SK-N-SH (cell line): Measurements from ENCODE around the gene EHD3. TPM values are rescaled to one million over a fixed set of nuclear protein-coding genes. Genes with fewer than 3 reads are reported as not detected.

Source experiments
- CTCF ChIA-PET: fragments of 300-600, 350-600 bp; formaldehyde crosslinking; extraction: SDS; loops from one replicate; lab custom pipeline; 2021; lab: Yijun Ruan, JAX
- POLR2A ChIA-PET: fragments of 350-600 bp; sonication (Branson Sonifier 250); formaldehyde crosslinking; extraction: SDS; loops from one replicate; lab custom pipeline; 2020; ENCODE audit warnings: antibody characterized with exemption, inconsistent platforms; lab: Yijun Ruan, JAX
- DNase-seq: peaks from one replicate; pipeline ENCODE4 v3.0.0; 2012
- H2AFZ ChIP-seq: fragments of 200-600 bp; sonication (generic); 2 replicates; pipeline ENCODE4 v1.8.1; 2016; ENCODE audit warnings: antibody characterized with exemption, mild to moderate bottlenecking, low read depth
- H3F3A ChIP-seq: fragments of 200-600 bp; sonication (generic); replicated peaks from 2 replicates; pipeline ENCODE3; 2016; ENCODE audit warnings: antibody characterized with exemption, mild to moderate bottlenecking; ENCODE audit not compliant: insufficient read depth
- H3K27ac ChIP-seq, 2 experiments: fragments of 200-500 bp in 1 of 2; fragments of 200-600 bp in 1 of 2; sonication (Bioruptor generic) in 1 of 2; sonication (generic), shearing (Covaris generic) in 1 of 2; 2 replicates each; pipeline versions ENCODE4 v1.5.1 to v1.6.1; 2014 to 2016; ENCODE audit warnings: low read depth in 2 of 2, inconsistent platforms in 1 of 2, low read length in 1 of 2, mild to moderate bottlenecking in 1 of 2, mixed read lengths in 1 of 2
- H3K27me3 ChIP-seq: fragments of 200-600 bp; sonication (generic), shearing (Covaris generic); 2 replicates; pipeline ENCODE4 v1.6.1; 2016; ENCODE audit warnings: mixed run types; ENCODE audit not compliant: insufficient read depth
- H3K36me3 ChIP-seq, 2 experiments: fragments of 200-500 bp in 1 of 2; fragments of 200-600 bp in 1 of 2; sonication (Bioruptor generic) in 1 of 2; sonication (generic) in 1 of 2; replicated peaks in 1 of 2; 2 replicates each; pipeline versions ENCODE3 to v1.5.1; 2014 to 2016; ENCODE audit warnings: low read length in 1 of 2, mild to moderate bottlenecking in 1 of 2; ENCODE audit not compliant: insufficient read depth in 2 of 2, control insufficient read depth in 1 of 2
- H3K4me1 ChIP-seq, 2 experiments: fragments of 200-500 bp in 1 of 2; fragments of 200-600 bp in 1 of 2; sonication (Bioruptor generic) in 1 of 2; sonication (generic), shearing (Covaris generic) in 1 of 2; 2 replicates each; pipeline versions ENCODE4 v1.5.1 to v1.6.1; 2014 to 2016; ENCODE audit warnings: low read depth in 1 of 2, low read length in 1 of 2, mixed run types in 1 of 2; ENCODE audit not compliant: insufficient read depth in 2 of 2, control insufficient read depth in 1 of 2
- H3K4me2 ChIP-seq: fragments of 200-600 bp; sonication (generic), shearing (Covaris generic); 2 replicates; pipeline ENCODE4 v1.6.1; 2017; ENCODE audit warnings: mixed run types
- H3K4me3 ChIP-seq, 2 experiments: fragments of 200-500 bp in 1 of 2; fragments of 200-600 bp in 1 of 2; sonication (Bioruptor generic) in 1 of 2; sonication (generic), shearing (Covaris generic) in 1 of 2; 2 replicates each; pipeline versions ENCODE4 v1.5.1 to v1.8.1; 2014 to 2016; ENCODE audit warnings: low read depth in 2 of 2, inconsistent platforms in 1 of 2, low read length in 1 of 2, mild to moderate bottlenecking in 1 of 2, mixed read lengths in 1 of 2, moderate library complexity in 1 of 2
- H3K79me2 ChIP-seq: fragments of 200-600 bp; sonication (generic); 2 replicates; pipeline ENCODE4 v1.8.1; 2017; ENCODE audit warnings: mild to moderate bottlenecking; ENCODE audit not compliant: insufficient read depth
- H3K9ac ChIP-seq: fragments of 200-600 bp; sonication (generic); 2 replicates; pipeline ENCODE4 v1.6.1; 2017; ENCODE audit warnings: mixed run types
- H3K9me2 ChIP-seq: fragments of 200-600 bp; sonication (generic); 2 replicates; pipeline ENCODE4 v1.6.1; 2017; ENCODE audit warnings: mixed run types
- H3K9me3 ChIP-seq: fragments of 200-600 bp; sonication (generic); 2 replicates; pipeline ENCODE4 v1.6.1; 2017; ENCODE audit warnings: mixed run types, mild to moderate bottlenecking, moderate library complexity
- H4K20me1 ChIP-seq: fragments of 200-600 bp; sonication (generic); 2 replicates; pipeline ENCODE4 v1.6.1; 2017; ENCODE audit warnings: mild to moderate bottlenecking, mixed run types; ENCODE audit not compliant: insufficient read depth
- CHD2 ChIP-seq: fragments of 150-350 bp; IDR thresholded peaks from 2 replicates; pipeline ENCODE4 v1.6.1; 2018; ENCODE audit warnings: low read length; ENCODE audit not compliant: partially characterized antibody
- CTCF ChIP-seq: fragments of 200-600 bp; sonication (generic); IDR thresholded peaks from 2 replicates; pipeline ENCODE4 v1.6.1; 2017; ENCODE audit warnings: antibody characterized with exemption, mild to moderate bottlenecking, moderate library complexity
- EP300 ChIP-seq, 2 experiments: IDR thresholded peaks; 2 replicates each; pipeline versions ENCODE4 v1.4.0 to v1.6.1; 2012; ENCODE audit warnings: borderline replicate concordance in 1 of 2, low read depth in 1 of 2, low read length in 1 of 2
- EZH2phosphoT487 ChIP-seq: fragments of 200-600 bp; sonication (generic); IDR thresholded peaks from 2 replicates; pipeline ENCODE4 v1.6.1; 2017; ENCODE audit warnings: low read depth, mixed run types, mild to moderate bottlenecking, antibody characterized with exemption, moderate library complexity, borderline replicate concordance
- FOSL2 ChIP-seq: IDR thresholded peaks from 2 replicates; pipeline ENCODE4 v1.4.0; 2012; ENCODE audit warnings: low read depth, mild to moderate bottlenecking, moderate library complexity, borderline replicate concordance
- GABPA ChIP-seq: IDR thresholded peaks from 2 replicates; pipeline ENCODE4 v1.4.0; 2012; ENCODE audit warnings: low read depth, mild to moderate bottlenecking
- GATA2 ChIP-seq: sonication (generic); formaldehyde crosslinking; IDR thresholded peaks from 2 replicates; pipeline ENCODE4 v1.5.0; 2020; ENCODE audit warnings: mild to moderate bottlenecking, missing genetic modification reagents
- MAX ChIP-seq: IDR thresholded peaks from 2 replicates; pipeline ENCODE4 v1.4.0; 2012; ENCODE audit warnings: low read depth
- MEF2A ChIP-seq: IDR thresholded peaks from 2 replicates; pipeline ENCODE4 v1.4.0; 2012; ENCODE audit warnings: low read depth, borderline replicate concordance
- MXI1 ChIP-seq: IDR thresholded peaks from 2 replicates; pipeline ENCODE4 v1.6.1; 2012; ENCODE audit warnings: mild to moderate bottlenecking, low read depth, low read length, improper control_type of control experiment
- NRF1 ChIP-seq: IDR thresholded peaks from 2 replicates; pipeline ENCODE4 v1.6.1; 2012; ENCODE audit warnings: low read depth, mild to moderate bottlenecking, low read length
- RAD21 ChIP-seq: IDR thresholded peaks from 2 replicates; pipeline ENCODE4 v1.6.1; 2012; ENCODE audit warnings: mild to moderate bottlenecking, low read length
- RFX5 ChIP-seq: IDR thresholded peaks from 2 replicates; pipeline ENCODE4 v1.6.1; 2012; ENCODE audit warnings: mild to moderate bottlenecking, improper control_type of control experiment, low read length
- RXRA ChIP-seq: IDR thresholded peaks from 2 replicates; pipeline ENCODE4 v1.4.0; 2012; ENCODE audit warnings: low read depth, mild to moderate bottlenecking, borderline replicate concordance
- SIN3A ChIP-seq: IDR thresholded peaks from 2 replicates; pipeline ENCODE4 v1.6.1; 2012; ENCODE audit warnings: low read depth, mild to moderate bottlenecking, low read length, moderate library complexity, borderline replicate concordance
- SMC3 ChIP-seq: IDR thresholded peaks from 2 replicates; pipeline ENCODE4 v1.6.1; 2012; ENCODE audit warnings: low read depth, low read length, improper control_type of control experiment
- TEAD4 ChIP-seq: IDR thresholded peaks from 2 replicates; pipeline ENCODE4 v1.4.0; 2012; ENCODE audit warnings: mild to moderate bottlenecking, borderline replicate concordance; ENCODE audit not compliant: insufficient read depth
- YY1 ChIP-seq: IDR thresholded peaks from 2 replicates; pipeline ENCODE4 v1.4.0; 2012; ENCODE audit warnings: low read depth, mild to moderate bottlenecking
- WGBS: methylation state at CpG from one replicate; pipeline ENCODE4 v1.1.6; 2017; ENCODE audit warnings: low lambda C conversion rate; 5-methylcytosine and 5-hydroxymethylcytosine counted together
- polyA plus RNA-seq, 3 experiments: library from polyadenylated mRNA; depleted of rRNA; stranded (reverse); fragments of >200 nt; gene quantifications; 2 replicates each; pipeline ENCODE4 v1.2.3, GENCODE V29; 2012
- TF ChIP-seq, protein P1 (sequence below): fragments of 150-350 bp; IDR thresholded peaks from 2 replicates; pipeline ENCODE4 v1.6.1; 2016; ENCODE audit warnings: mild to moderate bottlenecking, low read depth, low read length
- TF ChIP-seq, protein P2 (sequence below): IDR thresholded peaks from 2 replicates; pipeline ENCODE4 v1.4.0; 2012; ENCODE audit warnings: low read depth, borderline replicate concordance

EHD3 gene
- polyA plus RNA-seq, 1 of the 3 experiments (the other 2 are of a cell fraction): 45.4 TPM

DNA sequence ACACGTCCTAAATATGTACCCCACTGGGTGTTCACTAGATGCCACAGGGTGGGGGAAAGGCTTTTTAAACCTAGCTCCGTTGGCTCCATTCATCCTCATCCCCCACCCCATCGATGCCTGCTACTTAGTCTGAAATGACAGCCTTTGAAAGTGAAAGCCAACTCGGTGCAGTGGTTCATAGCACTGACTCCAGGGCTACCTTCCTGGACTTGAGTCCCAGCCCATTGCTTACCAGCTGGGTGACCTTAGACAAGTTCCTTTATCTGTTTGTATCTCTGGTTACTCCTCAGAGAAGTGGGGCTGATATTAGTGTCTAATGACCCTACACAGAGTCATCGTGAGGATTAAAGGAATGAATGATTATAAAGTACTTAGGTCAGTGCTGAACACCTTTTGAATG lies 24.4 kb downstream of the EHD3 start:
- Histone ChIP-seq H3K4me1 (peaks cover 0 to 4% of the 10 kb centered on the region in 2 experiments; a peak in 1 of 4 replicates), H3F3A (no peaks in the 10 kb centered on the region), H3K9ac (no peak overlapping the region), H2AFZ (no peak overlapping the region), H3K4me2 (no peak overlapping the region), H4K20me1 (no peaks in the 10 kb centered on the region), H3K4me3 (no peak overlapping the region), H3K9me3 (no peaks in the 10 kb centered on the region), H3K27me3 (no peaks in the 10 kb centered on the region), H3K9me2 (no peaks in the 10 kb centered on the region), H3K79me2 (no peaks in the 10 kb centered on the region), H3K36me3 (peaks cover 25 to 77% of the 10 kb centered on the region in 2 experiments), H3K27ac (no peak overlapping the region)
- ChIA-PET POLR2A (no interaction called here), CTCF (interaction anchor here (1.2 to 2.4 kb wide), 2 partner anchors 10 to 1093 kb away, joined by 3 to 5 read pairs; no protein-coding TSS in a partner anchor)
- TF ChIP-seq FOSL2 (no peak), MXI1 (no peak), CTCF (no peak), NRF1 (no peak), CHD2 (no peak), SIN3A (no peak), RXRA (no peak), GABPA (no peak), MAX (no peak), EP300 (IDR thresholded peaks at IDR 0.05; ENCODE audit: borderline replicate concordance in 1 of 2, low read depth in 1 of 2, low read length in 1 of 2) (no peak), RAD21 (no peak)
- TF ChIP-seq, protein P1, sequence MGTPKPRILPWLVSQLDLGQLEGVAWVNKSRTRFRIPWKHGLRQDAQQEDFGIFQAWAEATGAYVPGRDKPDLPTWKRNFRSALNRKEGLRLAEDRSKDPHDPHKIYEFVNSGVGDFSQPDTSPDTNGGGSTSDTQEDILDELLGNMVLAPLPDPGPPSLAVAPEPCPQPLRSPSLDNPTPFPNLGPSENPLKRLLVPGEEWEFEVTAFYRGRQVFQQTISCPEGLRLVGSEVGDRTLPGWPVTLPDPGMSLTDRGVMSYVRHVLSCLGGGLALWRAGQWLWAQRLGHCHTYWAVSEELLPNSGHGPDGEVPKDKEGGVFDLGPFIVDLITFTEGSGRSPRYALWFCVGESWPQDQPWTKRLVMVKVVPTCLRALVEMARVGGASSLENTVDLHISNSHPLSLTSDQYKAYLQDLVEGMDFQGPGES: no peak
- TF ChIP-seq, protein P2, sequence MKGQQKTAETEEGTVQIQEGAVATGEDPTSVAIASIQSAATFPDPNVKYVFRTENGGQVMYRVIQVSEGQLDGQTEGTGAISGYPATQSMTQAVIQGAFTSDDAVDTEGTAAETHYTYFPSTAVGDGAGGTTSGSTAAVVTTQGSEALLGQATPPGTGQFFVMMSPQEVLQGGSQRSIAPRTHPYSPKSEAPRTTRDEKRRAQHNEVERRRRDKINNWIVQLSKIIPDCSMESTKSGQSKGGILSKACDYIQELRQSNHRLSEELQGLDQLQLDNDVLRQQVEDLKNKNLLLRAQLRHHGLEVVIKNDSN: no peak
- 88% methylated on average over 5 of the region's 5 CpGs for WGBS
- DNase-seq: no peak

GRCh38 chr2:31259075-31259474 lies 25.1 kb downstream of the EHD3 start:
- CTCF ChIA-PET: interaction anchor here (2.6 kb wide), 1 partner anchor 16 kb away, joined by 7 read pairs; no protein-coding TSS in a partner anchor
- WGBS: 94% methylated on average over 3 of the region's 3 CpGs
- H2AFZ ChIP-seq: no peak overlapping the region

More at GRCh38 chr2:31259075-31259474, 25.1 kb downstream of the EHD3 start:
- H3K4me1 ChIP-seq: peaks cover 0 to 4% of the 10 kb centered on the region in 2 experiments; a peak in 1 of 4 replicates
- TF ChIP-seq GATA2 (no peak), MAX (no peak), MEF2A (no peak), SMC3 (no peak), YY1 (no peak), RFX5 (no peak), EZH2phosphoT487 (no peak), MXI1 (no peak), CTCF (no peak), TEAD4 (no peak)
- TF ChIP-seq, protein P2: no peak
- TF ChIP-seq, all 33 proteins: peak for 0
- Histone ChIP-seq H3K27me3 (no peaks in the 10 kb centered on the region), H3K79me2 (no peaks in the 10 kb centered on the region), H3K27ac (no peak overlapping the region), H4K20me1 (no peaks in the 10 kb centered on the region), H3K9me2 (no peaks in the 10 kb centered on the region), H3K9me3 (no peaks in the 10 kb centered on the region), H3K36me3 (peaks cover 30 to 78% of the 10 kb centered on the region in 2 experiments), H3K4me2 (no peak overlapping the region), H3K9ac (no peak overlapping the region), H3K4me3 (no peak overlapping the region), H3F3A (no peaks in the 10 kb centered on the region)
- no peak for DNase-seq
- POLR2A ChIA-PET: no interaction called here
